SU-DHL-6 (cell line): ENCODE measurements around the gene ZFYVE1.

Source experiments
- H2AFZ ChIP-seq: fragments of 200-600 bp; sonication (generic); 2 replicates; pipeline ENCODE4 v1.6.1; 2014; ENCODE audit warnings: low read depth, mild to moderate bottlenecking, moderate library complexity, mixed read lengths, antibody characterized with exemption, low read length; ENCODE audit not compliant: severe bottlenecking
- H3F3A ChIP-seq: fragments of 200-600 bp; shearing (Covaris generic); 2 replicates; pipeline ENCODE4 v1.6.0; 2016; ENCODE audit warnings: antibody characterized with exemption, mild to moderate bottlenecking; ENCODE audit not compliant: insufficient read depth
- H3K27ac ChIP-seq: fragments of 200-600 bp; sonication (generic); 2 replicates; pipeline ENCODE4 v1.5.1; 2016; ENCODE audit warnings: low read depth, mild to moderate bottlenecking, low read length, moderate library complexity, mixed read lengths
- H3K27me3 ChIP-seq: fragments of 200-600 bp; sonication (generic), shearing (Covaris generic); 2 replicates; pipeline ENCODE4 v1.6.0; 2014; ENCODE audit warnings: mild to moderate bottlenecking, low read length
- H3K36me3 ChIP-seq: fragments of 200-600 bp; sonication (generic); 2 replicates; pipeline ENCODE4 v1.6.1; 2014; ENCODE audit warnings: mild to moderate bottlenecking, low read length, mixed read lengths
- H3K4me2 ChIP-seq: fragments of 300-600, 200-600 bp; shearing (Covaris generic), sonication (generic); 2 replicates; pipeline ENCODE4 v1.6.0; 2014; ENCODE audit warnings: low read length, low read depth, mild to moderate bottlenecking; ENCODE audit not compliant: poor library complexity, severe bottlenecking
- H3K4me3 ChIP-seq: fragments of 200-600 bp; sonication (generic); 2 replicates; pipeline ENCODE4 v1.5.1; 2014; ENCODE audit warnings: antibody characterized with exemption, low read length, mild to moderate bottlenecking, mixed read lengths; ENCODE audit not compliant: insufficient read depth, poor library complexity, severe bottlenecking
- H3K79me2 ChIP-seq: fragments of 200-600 bp; sonication (generic); 2 replicates; pipeline ENCODE4 v1.6.1; 2014; ENCODE audit warnings: mild to moderate bottlenecking, low read length, moderate library complexity; ENCODE audit not compliant: insufficient read depth
- H3K9ac ChIP-seq: fragments of 200-600 bp; sonication (generic); 2 replicates; pipeline ENCODE4 v1.7.0; 2014; ENCODE audit warnings: mild to moderate bottlenecking, low read length
- H3K9me2 ChIP-seq: fragments of 200-600 bp; sonication (generic); replicated peaks from 2 replicates; pipeline ENCODE4 v1.6.1; 2014; ENCODE audit warnings: low read length; ENCODE audit not compliant: insufficient read depth
- H3K9me3 ChIP-seq: fragments of 200-600 bp; sonication (generic); 2 replicates; pipeline ENCODE4 v1.6.1; 2014; ENCODE audit warnings: low read length, mixed read lengths; ENCODE audit not compliant: insufficient read depth
- H4K20me1 ChIP-seq: fragments of 200-600 bp; sonication (generic); 2 replicates; pipeline ENCODE4 v1.6.1; 2014; ENCODE audit warnings: low read depth, mild to moderate bottlenecking, antibody characterized with exemption, low read length, moderate library complexity, mixed read lengths
- EZH2phosphoT487 ChIP-seq: fragments of 200-600 bp; sonication (generic), shearing (Covaris generic); conservative IDR thresholded peaks from 2 replicates; pipeline ENCODE4 v1.6.1; 2018; ENCODE audit warnings: mild to moderate bottlenecking, antibody characterized with exemption, low read length, moderate library complexity, mixed read lengths
- TF ChIP-seq, protein P1 (sequence below): fragments of 200-600 bp; sonication (generic); IDR thresholded peaks from one replicate; pipeline ENCODE4 v1.5.1; 2017; ENCODE audit warnings: antibody characterized with exemption, mild to moderate bottlenecking, low read length, moderate library complexity; ENCODE audit not compliant: insufficient read depth, poor library complexity, severe bottlenecking

The ZFYVE1 gene

DNA sequence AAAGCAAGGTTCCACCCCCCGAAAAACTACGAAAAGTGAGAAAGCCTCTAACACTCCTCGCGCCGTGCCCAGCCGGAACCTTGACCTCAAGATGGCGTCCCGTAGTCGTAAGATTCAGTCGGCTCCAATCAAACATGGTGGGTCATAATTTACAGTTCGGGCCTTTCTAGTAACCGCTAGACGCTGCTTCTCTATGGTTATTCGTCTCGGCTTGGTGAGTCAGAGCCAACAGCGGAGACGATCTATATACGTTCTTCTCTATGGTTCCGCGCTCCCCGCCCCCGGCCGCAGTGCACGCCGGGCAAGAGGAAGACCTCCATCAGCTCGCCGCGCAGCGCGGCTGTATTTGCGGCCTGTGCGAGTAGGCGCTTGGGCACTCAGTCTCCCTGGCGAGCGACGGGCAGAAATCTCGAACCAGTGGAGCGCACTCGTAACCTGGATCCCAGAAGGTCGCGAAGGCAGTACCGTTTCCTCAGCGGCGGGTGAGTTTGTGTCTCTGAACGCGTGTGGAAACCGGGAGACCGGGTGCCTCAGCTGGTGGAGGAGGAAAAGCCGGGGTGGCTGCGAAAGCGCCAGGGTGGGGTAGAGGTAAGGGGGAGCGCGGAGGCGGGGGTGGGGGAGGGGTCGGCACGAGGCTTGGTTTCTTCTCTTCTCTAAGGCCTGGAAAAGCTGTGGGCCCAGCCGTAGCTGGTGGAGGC, 31.5 kb upstream of the ZFYVE1 start, which contains the start of gene RBM25:
TSS of gene RBM25 (plus strand) at position 311 of the 698 bp plus-strand sequence. CDS start 13,108 bp downstream, outside the sequence.
- H3K4me3 ChIP-seq = peak within 1 kb of the TSS; percentile 92
- no peaks in the 10 kb centered on the region for H3K27me3 ChIP-seq
- peak within 1 kb of the TSS; percentile 92 for H3K9ac ChIP-seq
- H2AFZ ChIP-seq = peak within 1 kb of the TSS; percentile 54
- peaks cover 14% of the 10 kb centered on the region; the same call in 1 of the 2 replicates for H4K20me1 ChIP-seq
- no peak for TF ChIP-seq EZH2phosphoT487
- TF ChIP-seq, protein P1, sequence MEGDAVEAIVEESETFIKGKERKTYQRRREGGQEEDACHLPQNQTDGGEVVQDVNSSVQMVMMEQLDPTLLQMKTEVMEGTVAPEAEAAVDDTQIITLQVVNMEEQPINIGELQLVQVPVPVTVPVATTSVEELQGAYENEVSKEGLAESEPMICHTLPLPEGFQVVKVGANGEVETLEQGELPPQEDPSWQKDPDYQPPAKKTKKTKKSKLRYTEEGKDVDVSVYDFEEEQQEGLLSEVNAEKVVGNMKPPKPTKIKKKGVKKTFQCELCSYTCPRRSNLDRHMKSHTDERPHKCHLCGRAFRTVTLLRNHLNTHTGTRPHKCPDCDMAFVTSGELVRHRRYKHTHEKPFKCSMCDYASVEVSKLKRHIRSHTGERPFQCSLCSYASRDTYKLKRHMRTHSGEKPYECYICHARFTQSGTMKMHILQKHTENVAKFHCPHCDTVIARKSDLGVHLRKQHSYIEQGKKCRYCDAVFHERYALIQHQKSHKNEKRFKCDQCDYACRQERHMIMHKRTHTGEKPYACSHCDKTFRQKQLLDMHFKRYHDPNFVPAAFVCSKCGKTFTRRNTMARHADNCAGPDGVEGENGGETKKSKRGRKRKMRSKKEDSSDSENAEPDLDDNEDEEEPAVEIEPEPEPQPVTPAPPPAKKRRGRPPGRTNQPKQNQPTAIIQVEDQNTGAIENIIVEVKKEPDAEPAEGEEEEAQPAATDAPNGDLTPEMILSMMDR = no peak
- peak within 1 kb of the TSS; percentile 76 for H3K27ac ChIP-seq
- H3K36me3 ChIP-seq = peaks cover 5% of the 10 kb centered on the region; the same call in 1 of the 2 replicates
- peaks cover 47% of the 10 kb centered on the region for H3K79me2 ChIP-seq
- H3K9me2 ChIP-seq = no peaks in the 10 kb centered on the region
- H3F3A ChIP-seq = no peaks in the 10 kb centered on the region
- peak within 1 kb of the TSS; percentile 96 for H3K4me2 ChIP-seq
- no peaks in the 10 kb centered on the region for H3K9me3 ChIP-seq

DNA sequence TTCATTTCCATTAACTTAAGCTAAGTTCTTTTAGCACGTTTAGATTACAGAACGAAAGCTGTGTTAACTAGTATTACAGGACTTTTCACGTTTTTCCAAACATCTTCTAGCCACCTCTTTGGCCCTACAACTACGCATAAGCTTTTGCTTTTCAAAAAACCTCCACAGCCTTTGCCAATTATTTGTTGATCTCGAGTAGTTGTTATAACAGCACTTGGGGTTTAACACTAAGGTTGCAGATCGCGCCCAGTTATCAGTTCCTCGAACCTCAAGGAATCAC, 31.0 kb upstream of the ZFYVE1 start:
- Histone ChIP-seq H3K27ac (peak overlapping the region; percentile 67), H3K9ac (peak overlapping the region; percentile 92), H2AFZ (peak overlapping the region; percentile 54), H3K36me3 (peaks cover 5% of the 10 kb centered on the region; the same call in 1 of the 2 replicates), H3K4me3 (peak overlapping the region; percentile 56), H4K20me1 (peaks cover 14% of the 10 kb centered on the region; the same call in 1 of the 2 replicates), H3K79me2 (peaks cover 42% of the 10 kb centered on the region), H3F3A (no peaks in the 10 kb centered on the region), H3K4me2 (peak overlapping the region; percentile 74), H3K9me2 (no peaks in the 10 kb centered on the region), H3K9me3 (no peaks in the 10 kb centered on the region), H3K27me3 (no peaks in the 10 kb centered on the region)
- TF ChIP-seq EZH2phosphoT487 = no peak
- TF ChIP-seq, protein P1 = no peak

DNA sequence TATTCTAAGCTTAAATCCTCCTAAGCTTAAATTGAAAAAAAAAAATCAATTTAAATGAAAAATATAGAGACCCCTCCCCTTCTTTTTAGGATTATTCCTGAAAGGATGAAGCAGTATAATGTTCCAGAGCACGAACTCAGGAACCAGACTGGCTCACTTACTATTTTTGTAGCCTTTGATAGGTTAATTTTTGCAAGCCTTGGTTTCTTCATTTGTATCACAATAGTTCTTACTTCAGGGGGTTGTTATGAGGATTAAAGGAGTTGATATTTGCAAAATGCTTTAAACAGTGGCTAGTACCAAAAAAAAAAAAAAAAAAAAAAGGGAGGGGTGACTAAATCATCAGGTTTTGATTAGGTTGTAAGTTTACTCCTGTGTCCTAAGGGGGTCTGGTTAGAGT, 28.3 kb upstream of the ZFYVE1 start:
- peaks cover 1% of the 10 kb centered on the region; the same call in 1 of the 2 replicates for H3K36me3 ChIP-seq
- H3F3A ChIP-seq = no peaks in the 10 kb centered on the region
- 0 out of 2 replicates have a peak, but pooled peaks cover 3% of the 10 kb centered on the region for H4K20me1 ChIP-seq
- peaks cover 16% of the 10 kb centered on the region for H3K79me2 ChIP-seq
- H3K4me3 ChIP-seq = no peak overlapping the region
- no peaks in the 10 kb centered on the region for H3K9me3 ChIP-seq
- H3K9me2 ChIP-seq = no peaks in the 10 kb centered on the region
- no peak overlapping the region for H3K4me2 ChIP-seq
- H3K27ac ChIP-seq = no peak overlapping the region
- no peaks in the 10 kb centered on the region for H3K27me3 ChIP-seq
- TF ChIP-seq, protein P1 = no peak
- no peak for TF ChIP-seq EZH2phosphoT487
- no peak overlapping the region for H2AFZ ChIP-seq
- H3K9ac ChIP-seq = no peak overlapping the region
